ENCODE results near the gene XPR1.

GRCh38 chr1:180848191-180848590 lies 216.4 kb downstream of the XPR1 start:
- no peak for TF ChIP-seq CTCF (IDR thresholded peaks at IDR 0.05; ENCODE audit: control extremely low read depth in 1 of 3, insufficient read depth in 1 of 3, low read depth in 1 of 3, low read length in 3 of 3)
- no peak for TF ChIP-seq POLR2A (IDR thresholded peaks at IDR 0.05; ENCODE audit: control extremely low read depth in 1 of 2, low read depth in 2 of 2, low read length in 2 of 2)

Measured in H1 (cell line).